ENCODE measurements around the gene SIRT3. TPM values are rescaled to one million over a fixed set of nuclear protein-coding genes. Genes with fewer than 3 reads are reported as not detected.

Gene SIRT3
- total RNA-seq, 1 donor from 2014 or later, result 12.8 TPM

DNA sequence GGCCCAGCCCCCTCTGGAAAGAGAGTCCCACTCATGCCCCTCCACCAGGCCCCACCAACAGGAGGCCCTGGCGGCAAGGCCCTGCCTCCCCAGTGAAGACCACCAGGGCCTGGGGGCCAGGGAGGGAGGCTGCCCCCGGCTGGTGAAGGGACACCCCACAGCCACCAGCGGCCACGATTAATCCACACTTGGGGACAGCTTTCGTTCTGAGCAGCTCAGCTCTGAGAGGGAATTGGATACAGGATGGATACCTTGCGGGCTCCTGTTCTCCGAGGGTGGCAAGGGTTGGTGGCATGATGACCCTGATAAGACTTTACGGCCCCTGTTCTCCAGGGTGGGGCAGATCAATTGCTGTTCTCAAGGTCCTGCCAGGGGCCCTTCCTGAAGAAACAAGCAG, 35.2 kb upstream of the SIRT3 start:
- intact Hi-C loops (cut with micrococcal nuclease), result no loop called here

- intact Hi-C loops (cut with micrococcal nuclease), result no loop called here
Observed at GRCh38 chr11:270451-271318, 34.5 kb upstream of the SIRT3 start.

DNA sequence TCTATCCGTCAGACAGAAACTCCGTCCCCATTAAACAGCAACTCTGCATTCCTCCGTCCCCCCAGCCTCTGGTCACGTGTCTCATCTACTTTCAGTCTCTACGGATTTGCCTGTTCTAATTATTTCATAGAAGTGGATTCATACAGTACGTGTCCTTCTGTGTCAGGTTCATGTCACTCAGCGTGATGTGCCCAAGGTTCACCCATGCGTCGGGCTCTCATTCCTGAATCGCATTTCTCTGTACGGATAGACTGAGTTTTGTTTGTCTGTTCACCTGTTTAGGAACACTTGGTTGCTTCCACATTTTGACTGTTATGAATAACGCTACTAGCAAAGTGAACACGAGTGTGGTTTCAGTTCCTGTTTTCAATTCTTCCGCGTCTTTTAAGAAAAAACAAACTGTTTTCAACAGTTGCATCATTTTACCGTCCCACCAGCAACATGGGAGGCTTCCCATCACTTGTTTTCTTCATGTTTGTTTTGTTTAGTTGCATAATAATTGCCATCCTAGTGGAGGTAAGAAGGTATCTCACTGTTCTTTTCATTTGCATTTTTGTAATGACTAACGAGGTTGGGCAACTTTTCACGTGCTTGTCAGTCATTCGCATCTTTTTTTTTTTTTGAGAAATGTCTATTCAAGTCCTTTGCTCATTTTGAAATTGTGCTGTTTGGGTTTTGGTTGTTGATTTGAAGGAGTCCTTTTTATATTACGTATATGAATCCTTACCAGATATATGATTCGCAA, 33.2 kb upstream of the SIRT3 start:
- intact Hi-C loops (cut with micrococcal nuclease), result loop anchor here (1.0 to 5.0 kb wide), 11 partner anchors 8 to 538 kb away; partner anchors contain the start of genes BET1L, IFITM1, PIDD1 and PSMD13

GRCh38 chr11:268716-269145, 32.6 kb upstream of the SIRT3 start:
- intact Hi-C loops (cut with micrococcal nuclease), result loop anchor here (1.0 to 5.0 kb wide), 11 partner anchors 9 to 539 kb away; partner anchors contain the start of genes BET1L, IFITM1, PIDD1 and PSMD13

DNA sequence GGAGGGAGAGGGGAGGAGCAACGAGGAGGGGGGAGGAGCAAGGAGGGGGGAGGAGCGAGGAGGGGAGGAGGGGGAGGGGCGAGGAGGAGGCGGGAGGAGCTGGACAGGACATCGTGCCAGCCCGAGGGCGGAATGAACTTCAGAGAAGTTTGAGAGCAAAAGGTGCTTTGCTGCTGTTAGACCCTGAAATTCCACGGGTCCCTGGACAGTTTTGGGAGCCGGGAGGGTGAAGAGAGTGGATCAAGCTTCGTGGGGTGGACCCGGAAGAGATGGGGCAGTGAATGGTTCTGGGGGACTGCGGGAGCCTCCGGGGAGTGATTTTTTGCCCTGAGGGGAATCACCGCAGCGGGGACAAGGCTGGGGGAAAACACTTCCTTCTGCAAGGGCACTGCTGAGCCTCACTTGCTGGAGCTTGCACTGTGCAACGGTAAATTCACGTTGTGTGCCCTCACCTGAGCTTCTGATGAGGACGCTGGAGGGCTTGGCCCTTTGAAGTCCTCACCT, 31.4 kb upstream of the SIRT3 start:
- intact Hi-C loops (cut with micrococcal nuclease), result loop anchor here (1.0 to 5.0 kb wide), 2 partner anchors 140 to 540 kb away; partner anchors contain the start of genes PIDD1 and RPLP2

GRCh38 chr11:266676-267439, 30.7 kb upstream of the SIRT3 start:
- intact Hi-C loops (cut with micrococcal nuclease), result loop anchor here (1.0 to 5.0 kb wide), 2 partner anchors 140 to 540 kb away; partner anchors contain the start of genes PIDD1 and RPLP2

DNA sequence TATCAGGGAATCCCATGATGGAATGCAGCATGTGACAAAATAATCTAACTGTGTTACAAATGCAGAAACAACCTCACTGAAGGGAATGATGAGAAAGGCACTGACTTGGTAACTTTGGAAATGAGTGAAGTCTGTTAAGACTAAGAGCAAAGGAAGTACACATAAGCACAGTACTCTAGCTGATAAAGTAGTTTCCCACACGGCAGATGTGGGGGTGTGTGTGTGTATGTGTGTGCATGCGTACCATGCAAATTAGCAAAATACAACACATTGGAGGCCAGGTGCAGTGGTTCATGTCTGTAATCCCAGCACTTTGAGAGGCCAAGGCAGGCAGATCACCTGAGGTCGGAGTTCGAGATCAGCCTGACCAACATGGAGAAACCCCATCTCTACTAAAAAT, 25.5 kb upstream of the SIRT3 start:
- intact Hi-C loops (cut with micrococcal nuclease), result no loop called here

GRCh38 chr11:259413-259812, 23.3 kb upstream of the SIRT3 start:
- intact Hi-C loops (cut with micrococcal nuclease), result no loop called here

DNA sequence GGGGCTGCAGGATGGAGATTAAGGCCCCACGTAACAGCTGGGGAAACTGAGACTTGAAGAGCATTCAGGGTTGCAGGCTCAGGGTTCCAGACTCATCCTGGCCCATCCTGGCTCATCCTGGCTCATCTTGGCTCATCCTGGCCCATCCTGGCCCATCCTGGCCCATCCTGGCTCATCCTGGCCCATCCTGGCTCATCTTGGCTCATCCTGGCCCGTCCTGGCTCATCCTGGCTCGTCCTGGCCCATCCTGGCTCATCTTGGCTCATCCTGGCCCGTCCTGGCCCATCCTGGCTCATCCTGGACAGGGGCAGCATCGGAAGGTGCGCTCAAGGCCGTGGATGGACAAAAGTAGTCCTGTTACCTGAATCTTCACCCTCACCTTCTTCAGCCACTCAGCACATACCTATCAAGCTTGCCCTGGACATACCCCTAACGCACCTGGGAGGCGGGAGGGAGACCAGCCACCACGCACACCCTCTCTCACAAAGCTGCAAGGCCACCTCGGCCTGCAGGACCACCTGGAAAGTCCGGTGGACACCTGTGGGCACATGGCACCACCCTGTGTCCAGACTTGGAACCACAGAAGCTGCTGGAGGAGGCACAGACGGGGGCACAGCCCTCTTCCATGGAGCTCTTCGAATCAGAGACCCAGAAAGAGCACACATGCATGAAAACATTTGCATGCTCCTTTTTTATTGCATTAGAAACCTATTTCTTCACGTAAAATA, 21.8 kb upstream of the SIRT3 start:
- intact Hi-C loops (cut with micrococcal nuclease), result no loop called here

GRCh38 chr11:256952-257737, 21.0 kb upstream of the SIRT3 start:
- intact Hi-C loops (cut with micrococcal nuclease), result no loop called here

GRCh38 chr11:255816-256215, 19.7 kb upstream of the SIRT3 start:
- intact Hi-C loops (cut with micrococcal nuclease), result no loop called here

DNA sequence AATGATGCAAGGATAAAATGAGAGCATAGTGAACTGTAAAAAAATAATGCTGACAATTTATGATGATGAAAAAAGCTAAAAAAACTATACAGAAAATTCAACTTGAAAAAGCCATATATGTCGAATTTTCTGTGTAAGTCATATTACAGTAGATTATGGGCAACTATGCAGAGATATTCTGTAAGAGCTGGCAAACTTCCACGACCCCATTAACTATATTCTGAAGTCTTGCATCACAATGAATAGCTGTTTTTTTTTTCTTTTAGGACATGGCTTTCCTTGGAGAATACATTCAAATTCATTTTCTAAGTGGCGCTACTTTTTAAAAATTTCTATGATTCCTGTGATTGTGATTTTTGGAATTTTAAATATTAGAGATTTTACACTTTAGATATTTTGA, 19.0 kb upstream of the SIRT3 start:
- intact Hi-C loops (cut with micrococcal nuclease), result no loop called here

GRCh38 chr11:253886-254270, 17.7 kb upstream of the SIRT3 start:
- intact Hi-C loops (cut with micrococcal nuclease), result loop anchor here (5.0 kb wide), 2 partner anchors 47 to 198 kb away; partner anchors contain the start of genes BET1L, PTDSS2 and RIC8A

DNA sequence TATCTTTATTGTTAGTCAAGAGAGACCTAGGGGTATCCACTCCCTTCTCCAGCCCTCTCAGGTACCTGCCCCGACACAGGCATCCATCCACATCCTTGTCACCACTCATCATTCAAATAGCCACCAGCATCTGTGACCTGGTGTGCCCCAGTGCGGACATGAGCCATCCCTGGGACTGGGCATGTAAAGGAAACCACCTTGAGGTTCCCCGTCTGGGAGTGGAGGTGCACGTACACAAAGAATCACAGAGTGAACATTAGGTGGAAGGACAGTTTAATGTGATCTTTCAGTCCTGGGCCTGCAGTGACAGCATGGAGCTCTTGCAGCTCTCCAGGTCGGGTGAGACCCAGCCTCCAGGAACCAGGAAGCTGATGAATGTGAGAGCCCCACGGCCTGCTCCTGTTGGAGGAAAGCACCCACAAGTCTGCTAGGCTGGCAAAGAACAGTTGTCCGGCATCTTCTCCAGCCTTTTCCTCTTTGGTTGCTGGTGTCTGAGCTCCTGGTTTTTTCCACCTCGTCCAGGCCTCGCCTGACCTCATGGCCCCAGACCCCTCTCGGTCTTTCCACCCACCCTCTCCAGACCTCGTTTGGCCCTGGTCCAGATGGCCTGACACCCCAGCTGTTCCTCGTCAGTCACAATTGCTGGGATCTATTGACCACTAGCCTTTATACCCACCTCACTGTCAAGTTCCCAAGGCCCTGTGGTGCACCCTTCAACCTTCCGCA, 17.2 kb upstream of the SIRT3 start:
- intact Hi-C loops (cut with micrococcal nuclease), result loop anchor here (5.0 kb wide), 2 partner anchors 46 to 199 kb away; partner anchors contain the start of genes BET1L, PTDSS2 and RIC8A

GRCh38 chr11:252666-253065, 16.5 kb upstream of the SIRT3 start:
- intact Hi-C loops (cut with micrococcal nuclease), result loop anchor here (5.0 kb wide), 2 partner anchors 45 to 200 kb away; partner anchors contain the start of genes BET1L, PTDSS2 and RIC8A

DNA sequence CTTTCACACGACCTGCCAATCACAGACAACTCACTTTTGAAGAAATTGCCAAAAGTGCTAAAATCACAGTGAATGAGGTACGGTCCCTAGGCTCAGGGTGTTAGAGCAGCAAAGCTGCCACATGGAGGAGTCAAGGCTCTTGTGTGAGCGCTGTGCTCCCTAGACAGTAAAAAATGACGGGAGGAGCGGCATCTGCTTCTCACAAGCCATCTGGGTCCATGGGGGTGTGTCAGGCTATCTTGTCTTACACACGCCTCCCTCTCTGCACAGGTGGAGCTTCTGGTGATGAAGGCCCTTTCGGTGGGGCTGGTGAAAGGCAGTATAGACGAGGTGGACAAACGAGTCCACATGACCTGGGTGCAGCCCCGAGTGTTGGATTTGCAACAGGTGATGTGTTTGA, 15.4 kb upstream of the SIRT3 start:
- intact Hi-C loops (cut with micrococcal nuclease), result loop anchor here (1.0 to 5.0 kb wide), 6 partner anchors 17 to 201 kb away; partner anchors contain the start of genes BET1L, PTDSS2 and RIC8A

DNA sequence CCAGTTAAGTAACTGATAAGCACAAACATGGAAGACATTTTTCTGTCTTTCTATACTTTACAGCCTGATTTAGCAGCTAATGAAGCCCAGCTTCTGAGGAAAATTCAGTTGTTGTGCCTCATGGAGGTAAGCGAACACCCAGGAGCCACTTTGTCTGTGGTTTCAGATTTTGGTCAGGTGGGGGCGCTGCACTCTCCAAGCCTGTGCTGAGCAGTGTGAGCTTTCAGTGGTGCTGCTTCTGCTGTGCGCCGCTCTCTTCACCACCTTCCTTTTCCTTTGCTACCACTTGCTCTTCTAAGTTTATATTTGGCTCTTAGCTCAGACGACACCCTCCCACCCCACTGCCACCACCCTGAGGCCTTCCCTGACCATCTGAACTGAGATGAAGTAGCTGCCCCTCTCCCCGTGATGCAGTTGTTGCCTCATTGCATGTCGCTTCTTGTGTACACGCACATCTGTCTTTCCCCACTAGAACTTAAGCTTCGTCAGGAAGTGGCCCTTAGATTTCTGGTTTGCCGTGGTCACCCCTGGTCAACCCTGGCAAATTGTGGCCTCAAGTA, 14.7 kb upstream of the SIRT3 start:
- intact Hi-C loops (cut with micrococcal nuclease), result loop anchor here (1.0 to 5.0 kb wide), 7 partner anchors 18 to 201 kb away; partner anchors contain the start of genes BET1L, PTDSS2 and RIC8A

DNA sequence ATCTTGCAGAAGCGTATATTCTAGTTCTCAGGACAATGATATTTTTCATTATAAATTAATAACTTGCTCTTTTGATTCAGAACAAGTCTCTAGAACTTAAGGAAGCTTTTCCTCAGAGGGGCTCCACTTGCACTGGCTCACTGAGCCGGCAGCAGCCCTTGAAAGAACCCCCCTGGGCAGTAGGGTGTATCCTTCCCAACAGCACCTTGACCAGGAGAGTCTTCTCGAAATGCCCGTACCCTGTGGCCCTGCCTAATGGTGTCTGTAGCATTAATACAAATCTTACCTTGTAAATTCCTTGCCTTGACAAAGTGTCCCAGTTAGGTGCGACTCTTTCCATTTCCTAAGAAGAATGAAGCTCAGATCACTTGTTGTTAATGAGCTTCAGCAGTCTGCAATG, 14.1 kb upstream of the SIRT3 start:
- intact Hi-C loops (cut with micrococcal nuclease), result loop anchor here (1.0 to 5.0 kb wide), 6 partner anchors 19 to 202 kb away; partner anchors contain the start of genes BET1L, PTDSS2 and RIC8A
